Activated CD8-positive, alpha-beta memory T cell treated with anti-CD3 and anti-CD28 coated beads for 24 hours (primary cell): ENCODE results near the gene TEFM.

Experiments
- DNase-seq: peaks from one replicate; pipeline ENCODE4 v3.0.0-alpha.2; 2020

Gene TEFM

GRCh38 chr17:30920683-30921543 lies 14.9 kb upstream of the TEFM start:
- no peak for DNase-seq

DNA sequence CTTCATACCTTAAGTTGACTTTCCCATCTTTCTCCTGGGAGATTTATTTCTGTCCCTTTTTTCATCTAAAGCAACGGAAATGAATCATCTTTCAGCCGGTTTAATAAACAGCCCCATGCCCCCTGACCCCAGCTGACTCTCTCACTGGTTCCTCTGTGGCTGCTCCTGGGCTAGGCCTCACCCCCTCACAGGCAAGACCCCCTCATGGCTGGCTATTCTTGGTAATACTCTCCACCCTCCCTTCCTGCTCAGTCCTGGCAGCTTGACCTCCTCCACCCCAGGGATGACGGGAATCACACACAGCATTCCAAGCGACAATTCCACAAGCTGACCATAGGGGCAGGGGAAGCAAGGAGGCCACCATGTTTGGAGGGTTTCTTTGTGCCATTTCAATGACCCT lies 14.2 kb upstream of the TEFM start:
- no peak for DNase-seq

DNA sequence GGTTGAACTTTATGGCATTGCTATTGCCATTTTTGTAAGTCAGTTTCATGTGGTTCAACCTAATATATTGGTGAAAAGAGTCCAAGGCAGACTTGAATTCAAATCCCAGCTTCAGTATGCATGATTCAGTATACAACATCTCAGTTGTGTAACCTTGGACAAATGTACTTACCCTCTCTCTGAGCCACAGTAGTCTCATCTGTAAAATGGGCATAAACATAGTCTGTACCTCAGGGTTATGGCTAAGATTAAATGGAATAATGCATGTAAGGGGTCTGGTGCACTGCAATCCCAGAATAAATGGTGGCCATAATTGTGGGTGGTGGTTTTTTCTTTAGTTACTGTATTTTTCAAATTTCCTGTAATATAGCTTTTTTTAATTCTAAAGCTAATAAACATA lies 11.0 kb upstream of the TEFM start:
- DNase-seq = no peak

GRCh38 chr17:30915833-30916611 lies 10.0 kb upstream of the TEFM start:
- DNase-seq = no peak

DNA sequence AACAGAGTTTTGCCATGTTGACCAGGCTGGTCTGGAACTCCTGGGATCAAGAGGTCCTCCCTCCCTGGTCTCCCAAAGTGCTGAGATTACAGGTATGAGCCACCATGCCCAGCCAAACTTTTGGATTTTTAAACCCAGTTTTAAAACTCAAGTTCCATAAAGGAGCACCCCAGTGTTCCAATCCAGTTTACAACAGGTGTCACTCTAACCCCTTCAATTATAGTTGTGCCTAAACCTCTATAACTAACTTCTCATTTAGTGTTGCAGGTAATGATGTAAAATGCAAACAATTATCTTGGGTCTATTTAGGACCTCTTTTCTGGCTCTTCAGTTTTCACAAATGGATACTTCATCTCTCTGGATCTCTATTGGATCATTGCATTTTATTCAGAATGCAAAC lies 7.9 kb upstream of the TEFM start:
- DNase-seq = no peak

DNA sequence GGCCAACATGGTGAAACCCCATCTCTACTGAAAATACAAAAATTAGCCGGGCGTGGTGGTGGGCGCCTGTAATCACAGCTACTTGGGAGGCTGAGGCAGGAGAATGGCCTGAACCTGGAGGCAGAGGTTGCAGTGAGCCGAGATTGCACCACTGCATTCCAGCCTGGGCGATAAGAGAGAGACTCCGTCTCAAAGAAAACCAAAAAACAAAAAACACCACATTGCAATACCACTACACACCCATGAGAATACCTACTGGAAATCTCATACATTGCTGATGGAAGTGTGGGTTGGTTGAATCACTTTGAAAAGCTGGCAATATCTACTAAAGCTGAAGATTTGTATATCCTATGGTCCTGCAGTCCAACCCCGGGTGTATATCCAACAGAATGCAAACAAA lies 4.1 kb upstream of the TEFM start:
- DNase-seq = peak; percentile 24

- DNase-seq = peak; percentile 7
These were observed 2.8 kb upstream of the TEFM start for GRCh38 chr17:30908717-30909420.

GRCh38 chr17:30905742-30906100 lies 317 bp downstream of the TEFM start:
- DNase-seq = no peak

GRCh38 chr17:30897311-30897710 lies 8.7 kb downstream of the TEFM start:
- no peak for DNase-seq

DNA sequence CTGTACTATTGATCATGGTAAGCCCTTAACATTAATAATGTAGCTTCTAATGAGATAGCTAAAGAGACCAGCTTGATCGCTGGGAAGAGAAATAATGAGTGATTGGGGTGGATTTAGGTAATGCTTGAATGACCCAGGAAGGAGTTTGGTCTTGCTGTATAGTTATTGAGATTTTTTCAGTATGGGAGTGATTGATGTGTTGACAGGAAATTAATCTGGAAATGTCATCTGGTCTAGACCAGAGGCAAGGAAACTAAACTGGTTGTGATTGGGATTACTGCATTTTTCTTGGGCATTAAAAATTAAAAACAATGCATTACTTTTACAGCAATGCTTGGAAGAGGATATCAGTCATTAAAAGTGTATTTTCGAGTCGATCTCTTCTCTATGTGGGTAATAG lies 11.8 kb downstream of the TEFM start:
- no peak for DNase-seq

- DNase-seq = no peak
These were observed 19.9 kb downstream of the TEFM start for GRCh38 chr17:30886187-30886586.

DNA sequence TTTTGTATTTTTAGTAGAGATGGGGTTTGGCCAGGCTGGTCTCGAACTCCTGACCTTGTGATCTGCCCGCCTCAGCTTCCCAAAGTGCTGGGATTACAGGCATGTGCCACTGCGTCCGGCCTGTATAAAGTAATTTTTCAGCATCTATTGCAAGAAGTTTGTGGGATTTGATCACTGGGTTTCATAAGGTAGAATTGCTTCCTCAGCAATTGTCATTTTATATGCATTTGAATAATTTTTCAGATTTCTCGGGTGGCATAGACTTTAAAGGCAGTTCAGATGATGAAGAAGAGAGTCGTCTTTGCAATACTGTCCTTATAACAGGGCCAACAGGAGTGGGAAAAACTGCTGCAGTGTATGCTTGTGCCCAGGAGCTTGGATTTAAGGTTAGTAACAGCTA lies 37.0 kb downstream of the TEFM start:
- no peak for DNase-seq

DNA sequence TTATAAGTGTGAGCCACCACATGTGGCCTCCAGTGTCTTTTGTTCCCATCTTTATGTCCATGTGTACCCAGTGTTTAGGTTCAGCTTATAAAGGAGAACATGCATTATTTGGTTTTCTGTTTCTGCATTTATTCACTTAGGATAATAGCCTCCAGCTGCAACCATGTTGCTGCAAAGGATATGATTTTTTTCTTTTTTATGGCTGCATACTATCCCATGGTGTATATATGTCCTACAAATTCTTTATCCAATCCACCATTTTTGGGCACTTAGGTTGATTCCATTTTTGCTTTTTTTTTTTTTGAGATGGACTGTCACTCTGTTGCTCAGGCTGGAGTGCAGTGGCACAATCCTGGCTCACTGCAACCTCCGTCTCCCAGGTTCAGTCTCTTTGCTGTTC lies 41.4 kb downstream of the TEFM start:
- no peak for DNase-seq

DNA sequence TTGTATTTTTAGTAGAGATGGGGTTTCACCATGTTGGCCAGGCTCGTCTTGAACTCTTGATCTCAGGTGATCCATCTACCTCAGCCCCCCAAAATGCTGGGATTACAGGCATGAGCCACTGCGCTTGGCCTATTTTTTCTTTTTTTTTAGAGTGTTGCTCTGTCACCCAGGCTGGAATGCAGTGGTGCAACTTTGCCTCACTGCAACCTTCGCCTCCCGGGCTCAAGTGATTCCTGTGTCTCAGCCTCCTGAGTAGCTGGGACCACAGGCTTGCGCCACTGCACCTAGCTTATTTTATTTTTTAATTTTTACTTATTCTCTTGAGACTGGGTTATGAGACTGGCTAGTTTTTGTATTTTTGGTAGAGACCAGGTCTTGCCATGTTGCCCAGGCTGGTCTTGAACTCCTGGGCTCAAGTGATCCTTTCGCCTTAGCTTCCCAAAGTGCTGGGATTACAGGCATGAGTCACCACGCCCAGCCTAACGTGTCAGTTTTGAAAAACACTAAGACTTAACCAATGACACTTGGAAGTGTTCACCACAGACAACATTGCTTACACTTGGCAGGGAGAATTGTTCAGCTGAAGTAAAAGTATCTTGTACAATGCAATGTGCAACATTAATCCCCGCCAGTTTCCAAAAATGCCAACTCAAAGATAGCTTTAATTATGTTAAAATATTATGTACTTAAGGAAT lies 47.3 kb downstream of the TEFM start:
- DNase-seq = no peak

DNA sequence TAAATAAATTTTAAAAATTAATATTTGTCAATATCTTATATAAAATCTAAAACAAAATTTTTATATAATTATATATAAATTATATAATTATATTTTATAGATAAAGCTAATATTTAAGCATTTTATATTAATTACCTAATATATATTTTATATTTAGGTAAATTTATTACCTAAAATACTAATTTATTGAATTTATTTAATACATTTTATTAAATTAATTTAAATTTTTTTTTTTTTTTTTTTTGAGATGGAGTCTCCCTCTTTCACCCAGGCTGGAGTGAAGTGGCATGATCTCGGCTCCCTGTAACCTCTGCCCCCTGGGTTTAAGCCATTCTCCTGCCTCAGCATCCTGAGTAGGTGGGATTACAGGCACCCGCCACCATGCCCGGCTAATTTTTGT lies 51.9 kb downstream of the TEFM start:
- no peak for DNase-seq
